Measurements from ENCODE around the gene LAMA3. TPM values are rescaled to one million over a fixed set of nuclear protein-coding genes. Genes with fewer than 3 reads are reported as not detected.

The LAMA3 gene
- total and polyA plus RNA-seq, 2 experiments from 2014 or later, result 3.9 to 4.9 TPM

- H3F3A ChIP-seq (replicated peaks; ENCODE audit: low read depth), result peaks cover 22% of the 10 kb centered on the region; the same call in 1 of the 2 replicates
- H3K27ac Mint-ChIP-seq, result no peak overlapping the region
- peak overlapping the region; percentile 45 for H3K4me2 ChIP-seq
- TF ChIP-seq NANOG (IDR thresholded peaks at IDR 0.05; ENCODE audit: borderline replicate concordance), result peak; percentile 55; the same call in 1 of the 2 replicates
- TF ChIP-seq, protein P1, sequence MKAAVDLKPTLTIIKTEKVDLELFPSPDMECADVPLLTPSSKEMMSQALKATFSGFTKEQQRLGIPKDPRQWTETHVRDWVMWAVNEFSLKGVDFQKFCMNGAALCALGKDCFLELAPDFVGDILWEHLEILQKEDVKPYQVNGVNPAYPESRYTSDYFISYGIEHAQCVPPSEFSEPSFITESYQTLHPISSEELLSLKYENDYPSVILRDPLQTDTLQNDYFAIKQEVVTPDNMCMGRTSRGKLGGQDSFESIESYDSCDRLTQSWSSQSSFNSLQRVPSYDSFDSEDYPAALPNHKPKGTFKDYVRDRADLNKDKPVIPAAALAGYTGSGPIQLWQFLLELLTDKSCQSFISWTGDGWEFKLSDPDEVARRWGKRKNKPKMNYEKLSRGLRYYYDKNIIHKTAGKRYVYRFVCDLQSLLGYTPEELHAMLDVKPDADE (IDR thresholded peaks at IDR 0.05), result no peak
- H3K4me3 Mint-ChIP-seq, result no peak overlapping the region
- H3K4me1 ChIP-seq (ENCODE audit: insufficient read depth), result peaks cover 30% of the 10 kb centered on the region
- peak overlapping the region; percentile 5; the same call in 1 of the 2 replicates for H3K4me3 ChIP-seq
- H3K36me3 Mint-ChIP-seq (ENCODE audit: low read depth), result no peaks in the 10 kb centered on the region
- no peak overlapping the region for H2AFZ ChIP-seq
- H4K20me1 ChIP-seq (replicated peaks; ENCODE audit: insufficient read depth), result no peaks in the 10 kb centered on the region
- H3K79me2 ChIP-seq (replicated peaks; ENCODE audit: insufficient read depth), result no peaks in the 10 kb centered on the region
- no peaks in the 10 kb centered on the region; the same call in 1 of the 2 replicates for H3K9me2 ChIP-seq (ENCODE audit: insufficient read depth)
- no peaks in the 10 kb centered on the region for H3K36me3 ChIP-seq (ENCODE audit: insufficient read depth)
- peak; percentile 78 for ATAC-seq
- H3K27ac ChIP-seq (ENCODE audit: low read depth), result peak overlapping the region; percentile 95
- no peaks in the 10 kb centered on the region for H3K9me3 Mint-ChIP-seq
- no peaks in the 10 kb centered on the region for H3K27me3 ChIP-seq (ENCODE audit: insufficient read depth)
- H3K27me3 Mint-ChIP-seq (ENCODE audit: insufficient read depth, low read depth, poor library complexity), result peaks cover 2% of the 10 kb centered on the region
- H3K4me1 Mint-ChIP-seq, result peaks cover 30% of the 10 kb centered on the region
- DNase-seq (ENCODE audit: low spot score), result peak; percentile 87
These were observed 261.4 kb downstream of the LAMA3 start for GRCh38 chr18:23950644-23951043.

- peaks cover 30% of the 10 kb centered on the region for H3K4me1 ChIP-seq (ENCODE audit: insufficient read depth)
- no peak overlapping the region; the same call in 2 of the 3 replicates for H3K4me3 Mint-ChIP-seq
- ATAC-seq (no peak), DNase-seq (ENCODE audit: low spot score) (peak; percentile 72)
- no peak overlapping the region for H3K27ac Mint-ChIP-seq
- peak overlapping the region; percentile 3; the same call in 1 of the 2 replicates for H3K4me3 ChIP-seq
- H3F3A ChIP-seq (replicated peaks; ENCODE audit: low read depth), result peaks cover 22% of the 10 kb centered on the region; the same call in 1 of the 2 replicates
- no peak overlapping the region for H2AFZ ChIP-seq
- H3K79me2 ChIP-seq (replicated peaks; ENCODE audit: insufficient read depth), result no peaks in the 10 kb centered on the region
- H3K27me3 ChIP-seq (ENCODE audit: insufficient read depth), result no peaks in the 10 kb centered on the region
- H3K36me3 ChIP-seq (ENCODE audit: insufficient read depth), result no peaks in the 10 kb centered on the region
- H3K27me3 Mint-ChIP-seq (ENCODE audit: insufficient read depth, low read depth, poor library complexity), result peaks cover 2% of the 10 kb centered on the region
- H3K4me1 Mint-ChIP-seq, result peaks cover 30% of the 10 kb centered on the region
- no peaks in the 10 kb centered on the region for H3K36me3 Mint-ChIP-seq (ENCODE audit: low read depth)
- peak overlapping the region; percentile 45 for H3K4me2 ChIP-seq
- peak overlapping the region; percentile 95 for H3K27ac ChIP-seq (ENCODE audit: low read depth)
- no peaks in the 10 kb centered on the region; the same call in 1 of the 2 replicates for H3K9me2 ChIP-seq (ENCODE audit: insufficient read depth)
- no peaks in the 10 kb centered on the region for H3K9me3 Mint-ChIP-seq
- no peaks in the 10 kb centered on the region for H4K20me1 ChIP-seq (replicated peaks; ENCODE audit: insufficient read depth)
- TF ChIP-seq ZNF462 (CRISPR knock-in tag; IDR thresholded peaks at IDR 0.05), result no peak
- TF ChIP-seq STAT1 (IDR thresholded peaks at IDR 0.05; ENCODE audit: unreplicated experiment), result no peak
- TF ChIP-seq NANOG (IDR thresholded peaks at IDR 0.05; ENCODE audit: borderline replicate concordance), result no peak
- TF ChIP-seq, protein P1 (IDR thresholded peaks at IDR 0.05), result no peak
- TF ChIP-seq ZNF331 (CRISPR knock-in tag; IDR thresholded peaks at IDR 0.05; ENCODE audit: low read depth), result no peak
- no peak for TF ChIP-seq POLR2AphosphoS5 (IDR thresholded peaks at IDR 0.05; ENCODE audit: low read depth)
- TF ChIP-seq JUNB (IDR thresholded peaks at IDR 0.05; ENCODE audit: unreplicated experiment), result no peak
- TF ChIP-seq REST (IDR thresholded peaks at IDR 0.05; ENCODE audit: unreplicated experiment), result no peak
- no peak for TF ChIP-seq ZNF114 (CRISPR knock-in tag; IDR thresholded peaks at IDR 0.05)
- no peak for TF ChIP-seq CREB1 (CRISPR knock-in tag; IDR thresholded peaks at IDR 0.05; ENCODE audit: low read depth)
These were observed 262.0 kb downstream of the LAMA3 start for GRCh38 chr18:23951206-23951605.
